ENCODE results near the gene WDR59.
A peak's percentile ranks its signal among the peaks of the same experiment; 100 is the strongest.
"Not testable (repeated sequence)": the region's sequence is repeated elsewhere in the genome, so short reads cannot be mapped to it uniquely, and the experiment has no call there.

Gene WDR59, protein sequence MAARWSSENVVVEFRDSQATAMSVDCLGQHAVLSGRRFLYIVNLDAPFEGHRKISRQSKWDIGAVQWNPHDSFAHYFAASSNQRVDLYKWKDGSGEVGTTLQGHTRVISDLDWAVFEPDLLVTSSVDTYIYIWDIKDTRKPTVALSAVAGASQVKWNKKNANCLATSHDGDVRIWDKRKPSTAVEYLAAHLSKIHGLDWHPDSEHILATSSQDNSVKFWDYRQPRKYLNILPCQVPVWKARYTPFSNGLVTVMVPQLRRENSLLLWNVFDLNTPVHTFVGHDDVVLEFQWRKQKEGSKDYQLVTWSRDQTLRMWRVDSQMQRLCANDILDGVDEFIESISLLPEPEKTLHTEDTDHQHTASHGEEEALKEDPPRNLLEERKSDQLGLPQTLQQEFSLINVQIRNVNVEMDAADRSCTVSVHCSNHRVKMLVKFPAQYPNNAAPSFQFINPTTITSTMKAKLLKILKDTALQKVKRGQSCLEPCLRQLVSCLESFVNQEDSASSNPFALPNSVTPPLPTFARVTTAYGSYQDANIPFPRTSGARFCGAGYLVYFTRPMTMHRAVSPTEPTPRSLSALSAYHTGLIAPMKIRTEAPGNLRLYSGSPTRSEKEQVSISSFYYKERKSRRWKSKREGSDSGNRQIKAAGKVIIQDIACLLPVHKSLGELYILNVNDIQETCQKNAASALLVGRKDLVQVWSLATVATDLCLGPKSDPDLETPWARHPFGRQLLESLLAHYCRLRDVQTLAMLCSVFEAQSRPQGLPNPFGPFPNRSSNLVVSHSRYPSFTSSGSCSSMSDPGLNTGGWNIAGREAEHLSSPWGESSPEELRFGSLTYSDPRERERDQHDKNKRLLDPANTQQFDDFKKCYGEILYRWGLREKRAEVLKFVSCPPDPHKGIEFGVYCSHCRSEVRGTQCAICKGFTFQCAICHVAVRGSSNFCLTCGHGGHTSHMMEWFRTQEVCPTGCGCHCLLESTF

DNA sequence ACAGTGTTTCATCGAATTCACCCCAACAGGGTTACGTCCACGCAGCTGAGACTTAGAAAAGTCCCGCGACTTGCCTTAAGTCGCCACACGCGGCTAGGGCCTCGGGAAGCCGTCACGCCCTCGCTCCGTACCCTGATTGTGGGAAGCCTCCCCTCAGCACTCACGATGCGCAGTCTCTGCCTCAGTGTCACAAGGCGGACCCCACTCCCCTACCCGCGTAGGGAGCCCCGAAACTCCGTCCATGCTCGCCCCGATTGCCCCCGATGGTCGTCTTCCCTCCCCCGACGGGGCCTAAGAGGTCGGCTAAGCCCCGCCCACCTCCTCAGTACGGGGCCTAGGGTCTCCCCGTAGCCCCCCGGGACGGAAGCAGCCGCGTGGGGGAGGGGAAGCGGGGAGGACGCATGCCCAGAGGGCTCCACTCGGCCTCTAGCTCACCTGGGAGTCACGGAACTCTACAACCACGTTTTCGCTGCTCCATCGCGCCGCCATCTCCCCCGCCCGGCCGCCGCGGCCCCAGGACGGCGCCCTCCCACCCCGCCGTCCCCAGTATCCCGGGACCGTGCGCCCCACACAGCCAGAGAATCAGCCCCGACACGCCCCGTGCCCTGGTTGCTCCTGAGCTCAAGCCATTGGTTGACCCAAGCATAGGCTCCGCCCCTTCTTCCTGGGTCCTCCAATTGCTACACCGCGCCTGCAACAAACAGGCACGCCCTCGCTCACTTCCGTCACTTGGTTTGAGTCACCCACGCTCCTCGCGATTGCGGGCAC is at the start of gene WDR59:
TSS of gene WDR59 (minus strand) at position 595 of the 768 bp plus-strand sequence. CDS start at position 489, 106 bp downstream.
- DNase-seq = peak; percentile 99

DNA sequence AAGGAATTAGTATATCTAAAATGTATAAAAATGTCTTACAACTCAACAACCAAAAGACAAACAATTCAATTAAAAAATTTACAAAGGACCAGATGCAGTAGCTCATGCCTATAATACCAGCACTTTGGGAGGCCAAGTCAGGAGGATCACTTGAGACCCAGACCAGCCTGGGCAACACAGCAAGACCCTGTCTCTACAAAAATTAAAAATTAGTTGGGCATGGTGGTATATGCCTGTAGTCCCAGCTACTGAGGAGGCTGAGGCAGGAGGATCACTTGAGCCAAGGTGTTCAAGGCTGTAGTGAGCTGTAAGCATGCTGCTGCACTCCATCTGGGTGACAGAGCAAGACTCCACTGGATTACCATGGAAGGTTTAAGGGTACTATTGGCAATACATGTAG is 47.7 kb upstream of the WDR59 start:
- DNase-seq = no peak

DNA sequence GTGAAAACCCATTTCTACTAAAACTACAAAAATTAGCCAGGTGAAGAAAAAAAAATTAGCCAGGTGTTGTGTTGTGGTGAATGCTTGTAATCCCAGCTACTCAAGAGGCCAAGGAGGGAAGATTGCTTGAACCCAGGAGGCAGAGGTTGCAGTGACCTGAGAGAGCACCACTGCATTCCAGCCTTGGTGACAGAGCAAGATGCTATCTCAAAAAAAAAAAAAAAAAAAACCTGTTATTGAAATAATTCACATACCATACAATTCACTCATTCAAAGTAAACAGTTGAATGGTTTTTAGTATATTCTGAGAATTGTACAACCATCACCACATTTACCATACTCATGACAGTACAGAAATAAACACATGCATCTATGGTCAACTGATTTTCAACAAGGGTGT is 44.9 kb upstream of the WDR59 start:
- no peak for DNase-seq

DNA sequence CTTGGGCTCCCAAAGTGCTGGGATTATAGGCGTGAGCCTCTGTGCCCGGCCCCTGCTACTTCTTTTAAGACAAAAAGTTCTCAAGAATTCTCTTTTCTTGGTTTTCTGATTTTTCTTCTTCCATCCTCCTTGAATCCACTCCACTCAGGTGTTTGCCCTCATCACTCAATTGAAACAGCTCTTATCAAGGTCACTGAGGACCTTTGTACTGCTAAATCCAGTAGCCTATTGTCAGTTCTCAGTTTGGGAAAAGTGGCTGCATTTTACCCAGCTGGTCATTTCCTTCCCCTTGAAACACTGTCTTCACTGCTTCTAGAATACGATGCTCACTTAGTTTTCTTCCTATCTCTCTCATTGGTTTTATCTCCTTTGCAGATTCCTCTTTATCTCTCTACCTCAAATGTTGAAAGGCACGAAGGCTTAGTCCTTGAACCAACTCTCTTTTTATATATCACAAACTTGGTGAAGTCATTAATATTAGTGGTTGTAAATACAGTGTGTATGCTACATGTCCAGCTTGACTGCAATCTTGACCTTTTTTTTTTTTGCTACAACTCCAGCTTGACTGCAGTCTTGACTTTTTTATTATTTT is 43.7 kb upstream of the WDR59 start:
- DNase-seq = no peak

DNA sequence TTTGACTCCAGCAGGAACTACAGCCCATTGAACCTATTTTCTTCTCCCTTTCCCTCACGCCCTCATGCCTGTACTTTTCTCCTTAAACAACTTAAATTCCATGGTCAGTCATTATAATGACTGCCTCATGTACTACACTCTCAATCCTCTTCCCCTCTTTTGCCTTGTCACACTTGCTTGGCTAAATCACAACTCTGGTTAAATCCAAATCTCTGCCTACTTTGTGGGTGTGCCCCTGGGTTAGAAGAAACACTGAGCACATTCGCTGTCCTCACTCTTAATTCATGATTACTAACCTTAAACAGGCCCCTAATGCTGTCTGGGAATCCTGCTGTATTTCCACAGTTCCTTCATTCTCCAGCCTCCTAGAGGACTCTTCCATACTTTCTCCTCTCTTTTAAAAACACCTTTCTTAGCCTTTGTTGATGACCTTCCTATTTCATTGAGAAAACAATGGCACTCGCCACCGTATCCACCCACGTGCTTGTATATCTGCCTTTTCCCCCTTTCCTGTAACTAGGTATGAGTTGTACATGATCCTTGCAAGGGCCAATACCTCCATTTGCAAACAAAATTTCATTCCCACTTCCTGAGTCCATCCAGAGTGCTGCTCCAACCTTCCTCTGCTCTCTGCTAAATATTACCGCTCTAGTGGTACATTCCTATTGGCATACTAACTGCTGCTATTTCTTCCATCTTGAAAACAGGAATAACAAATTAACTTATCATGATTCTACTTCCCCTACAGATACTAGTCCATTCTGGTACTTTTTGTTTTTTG is 42.8 kb upstream of the WDR59 start:
- DNase-seq = no peak

DNA sequence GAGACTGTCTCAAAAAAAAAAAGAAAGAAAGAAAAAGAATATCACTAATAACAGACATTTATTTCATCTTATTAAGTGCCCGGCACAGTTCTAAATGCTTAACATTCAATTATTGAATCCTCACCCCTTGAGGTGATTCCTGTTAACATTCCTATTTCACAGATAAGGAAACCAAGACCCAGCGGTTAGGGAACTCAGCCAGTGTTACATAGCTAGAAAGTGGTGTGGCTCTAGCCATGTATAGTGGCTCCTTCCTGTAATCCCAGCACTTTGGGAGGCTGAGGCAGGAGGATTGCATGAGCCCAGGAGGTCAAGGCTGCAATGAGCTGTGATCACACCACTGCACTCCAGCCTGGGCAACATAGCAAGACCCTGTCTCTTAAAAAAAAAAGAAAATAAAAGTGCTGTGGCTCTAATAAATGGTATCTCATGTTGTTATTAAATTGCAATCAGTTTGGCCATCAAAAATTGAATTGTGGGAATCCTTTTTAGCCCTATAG is 42.0 kb upstream of the WDR59 start:
- DNase-seq = no peak

DNA sequence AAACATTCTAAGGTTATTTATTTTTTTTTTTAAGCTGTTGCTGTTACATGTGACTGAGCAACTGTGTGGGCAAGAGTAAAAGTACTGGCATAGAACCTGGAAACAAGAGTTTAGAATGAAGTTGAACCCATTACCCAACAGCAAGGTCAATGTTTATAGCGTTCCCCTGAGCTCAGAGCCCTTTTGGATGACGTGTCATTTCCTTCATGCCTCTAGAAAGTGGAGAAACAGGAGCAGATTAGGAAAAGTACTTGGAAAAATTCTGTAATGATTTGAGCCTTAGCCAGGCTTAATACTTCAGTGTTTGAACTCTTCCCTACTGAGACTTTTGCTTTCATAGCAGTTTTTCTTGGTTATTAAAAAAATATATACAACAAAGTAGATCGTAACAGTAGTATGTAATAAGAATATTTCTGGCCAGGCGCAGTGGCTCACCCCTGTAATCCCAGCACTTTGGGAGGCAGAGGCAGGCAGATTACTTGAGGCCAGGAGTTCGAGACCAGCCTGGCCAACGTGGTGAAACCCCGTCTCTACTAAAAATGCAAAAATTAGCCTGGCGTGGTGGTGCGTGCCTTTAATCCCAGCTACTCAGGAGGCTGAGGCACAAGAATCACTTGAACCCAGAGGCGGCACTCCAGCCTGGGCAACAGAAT is 41.4 kb upstream of the WDR59 start:
- DNase-seq = not testable (repeated sequence)

DNA sequence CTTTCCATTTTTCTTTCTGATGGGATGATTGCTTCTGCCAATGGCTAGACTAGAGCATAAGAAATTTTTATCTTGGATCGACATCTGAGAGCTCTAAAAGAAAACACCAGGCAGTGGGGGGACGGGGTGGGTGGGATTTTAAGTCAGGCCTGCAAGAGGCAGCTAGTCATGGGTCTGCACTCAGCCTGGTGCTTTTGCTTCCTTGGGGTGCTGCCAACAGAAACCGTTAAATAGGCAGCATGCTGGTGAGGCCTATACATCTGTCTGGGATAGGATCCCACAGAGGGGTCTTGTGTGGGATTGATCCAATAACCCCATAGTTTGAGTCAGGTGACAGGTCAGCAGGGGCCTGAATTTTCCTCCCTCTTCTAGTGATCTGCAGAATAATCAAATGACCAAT is 40.8 kb upstream of the WDR59 start:
- DNase-seq = no peak

DNA sequence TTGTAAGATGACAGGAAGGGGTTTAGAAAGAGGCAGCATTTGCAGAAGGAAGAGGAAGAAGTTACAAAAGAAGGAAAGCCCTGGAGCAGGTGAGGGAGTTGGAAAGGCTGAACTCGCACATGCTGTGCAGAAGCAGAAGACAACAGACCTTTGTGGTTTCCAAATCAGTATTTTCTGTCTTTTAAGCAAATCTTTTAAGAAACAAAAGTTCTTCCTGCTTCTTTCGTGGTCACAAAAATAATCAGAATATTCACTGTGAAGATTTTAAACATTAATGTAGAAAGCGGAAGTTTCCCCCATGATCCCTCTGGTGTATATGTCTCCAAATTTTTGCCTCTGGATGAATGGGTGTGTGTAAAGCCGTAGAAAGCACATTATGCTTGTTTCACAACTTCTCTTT is 39.7 kb upstream of the WDR59 start:
- no peak for DNase-seq

DNA sequence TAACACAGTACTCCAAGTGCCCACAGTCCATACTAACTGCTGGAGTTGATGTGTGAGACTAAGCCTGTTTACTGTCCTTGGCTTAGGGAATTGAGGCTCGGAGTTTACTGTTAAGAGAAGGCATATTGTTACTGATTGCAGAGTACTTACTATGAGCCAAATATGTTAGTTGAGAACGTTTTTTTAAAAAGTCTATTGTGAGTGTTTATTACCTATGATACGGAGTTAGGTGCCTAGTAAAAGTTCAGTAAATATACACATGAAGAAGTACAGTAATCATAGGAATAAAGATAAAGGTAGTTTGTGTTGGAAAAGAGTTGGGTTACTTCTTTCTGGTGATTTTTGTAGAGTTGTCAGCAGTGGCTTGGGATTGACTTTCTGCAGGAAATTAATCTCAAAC is 39.3 kb upstream of the WDR59 start:
- DNase-seq = no peak

DNA sequence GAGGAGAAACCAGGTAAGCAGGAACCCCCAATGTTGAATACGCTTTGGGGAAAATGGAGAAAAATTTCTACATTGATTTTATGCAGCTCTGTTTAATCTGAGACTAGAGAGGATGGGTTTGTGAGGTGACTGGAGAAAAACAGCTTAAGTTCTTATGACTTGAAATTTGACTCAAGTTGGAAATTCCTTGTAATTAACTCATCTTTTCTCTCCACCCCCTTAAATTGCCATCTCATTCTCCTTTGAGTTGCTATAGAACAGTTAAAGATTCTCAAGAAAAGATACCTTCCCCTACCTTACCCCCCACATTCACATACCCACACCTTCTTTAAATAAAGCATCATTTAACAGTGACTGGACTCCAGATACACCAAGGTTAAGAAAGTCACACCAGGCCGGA is 38.1 kb upstream of the WDR59 start:
- no peak for DNase-seq

DNA sequence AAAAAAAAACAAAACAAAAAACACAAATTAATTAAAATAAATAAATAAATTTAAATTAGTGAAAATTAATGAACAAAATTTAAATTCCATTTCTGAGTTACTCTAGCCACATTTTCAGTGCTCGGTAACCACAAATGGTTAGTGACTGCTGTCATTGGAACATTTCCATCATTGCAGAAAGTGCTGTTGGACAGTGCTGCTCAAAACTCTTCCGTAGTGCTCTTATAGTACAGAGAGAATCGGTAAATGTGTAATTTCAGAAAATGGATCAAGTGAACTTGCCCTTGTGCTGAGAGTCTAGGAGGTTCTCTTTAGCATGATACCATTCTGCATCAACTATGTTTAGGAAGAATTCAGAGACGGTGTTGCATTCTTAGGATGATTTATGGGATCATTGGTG is 37.6 kb upstream of the WDR59 start:
- no peak for DNase-seq

DNA sequence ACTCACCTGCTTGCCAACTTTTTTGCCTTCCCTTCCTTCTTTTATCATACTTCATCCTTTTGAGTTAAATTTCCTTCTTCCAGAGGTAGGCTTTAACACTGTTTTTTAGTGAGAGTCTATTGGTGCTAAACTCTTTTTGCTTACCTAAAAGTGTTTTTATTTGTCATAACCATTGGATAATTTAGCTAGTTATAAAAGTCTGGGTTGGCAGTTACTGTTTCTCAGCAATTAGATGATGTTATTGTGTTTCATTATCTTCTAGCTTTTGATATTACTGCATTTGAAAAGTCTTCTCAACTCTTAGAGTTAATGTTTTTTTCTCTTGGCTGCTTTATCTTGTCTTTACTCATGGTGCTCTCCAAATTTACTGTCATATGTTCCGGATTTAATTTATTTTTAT is 36.5 kb upstream of the WDR59 start:
- DNase-seq = no peak

DNA sequence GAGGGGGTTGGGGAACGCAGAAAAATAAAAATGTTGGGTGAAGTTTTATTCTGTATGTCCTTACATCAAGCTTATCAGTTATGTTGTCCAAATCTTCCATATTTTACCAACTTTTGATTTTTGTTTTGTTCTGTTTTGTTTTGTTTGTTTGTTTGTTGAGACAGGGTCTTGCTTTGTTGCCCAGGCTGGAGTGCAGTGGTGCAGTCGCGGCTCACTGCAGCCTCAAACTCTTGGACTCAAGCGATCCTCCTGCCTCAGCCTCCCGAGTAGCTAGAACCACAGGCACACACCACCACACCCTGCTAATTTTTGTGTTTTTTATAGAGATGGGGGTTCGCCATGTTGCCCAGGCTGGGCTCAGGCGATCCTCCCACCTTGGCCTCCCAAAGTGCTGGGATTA is 34.7 kb upstream of the WDR59 start:
- DNase-seq = no peak

DNA sequence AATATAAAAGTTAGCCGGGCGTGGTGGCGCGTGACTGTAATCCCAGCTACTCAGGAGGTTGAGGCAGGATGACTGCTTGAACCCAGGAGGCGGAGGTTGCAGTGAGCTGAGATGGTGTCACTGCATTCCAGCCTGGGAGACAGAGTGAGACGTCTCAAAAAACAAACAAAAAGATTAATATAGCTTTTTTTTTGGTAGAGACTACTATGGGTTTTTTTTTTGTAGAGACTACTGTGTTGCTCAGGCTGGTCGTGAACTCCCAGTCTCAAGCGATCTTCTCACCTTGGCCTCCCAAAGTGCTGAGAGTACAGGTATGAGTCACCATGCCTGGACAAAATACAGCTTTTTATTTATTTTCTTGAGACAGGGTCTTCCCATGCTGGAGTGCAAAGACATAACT is 34.1 kb upstream of the WDR59 start:
- no peak for DNase-seq

DNA sequence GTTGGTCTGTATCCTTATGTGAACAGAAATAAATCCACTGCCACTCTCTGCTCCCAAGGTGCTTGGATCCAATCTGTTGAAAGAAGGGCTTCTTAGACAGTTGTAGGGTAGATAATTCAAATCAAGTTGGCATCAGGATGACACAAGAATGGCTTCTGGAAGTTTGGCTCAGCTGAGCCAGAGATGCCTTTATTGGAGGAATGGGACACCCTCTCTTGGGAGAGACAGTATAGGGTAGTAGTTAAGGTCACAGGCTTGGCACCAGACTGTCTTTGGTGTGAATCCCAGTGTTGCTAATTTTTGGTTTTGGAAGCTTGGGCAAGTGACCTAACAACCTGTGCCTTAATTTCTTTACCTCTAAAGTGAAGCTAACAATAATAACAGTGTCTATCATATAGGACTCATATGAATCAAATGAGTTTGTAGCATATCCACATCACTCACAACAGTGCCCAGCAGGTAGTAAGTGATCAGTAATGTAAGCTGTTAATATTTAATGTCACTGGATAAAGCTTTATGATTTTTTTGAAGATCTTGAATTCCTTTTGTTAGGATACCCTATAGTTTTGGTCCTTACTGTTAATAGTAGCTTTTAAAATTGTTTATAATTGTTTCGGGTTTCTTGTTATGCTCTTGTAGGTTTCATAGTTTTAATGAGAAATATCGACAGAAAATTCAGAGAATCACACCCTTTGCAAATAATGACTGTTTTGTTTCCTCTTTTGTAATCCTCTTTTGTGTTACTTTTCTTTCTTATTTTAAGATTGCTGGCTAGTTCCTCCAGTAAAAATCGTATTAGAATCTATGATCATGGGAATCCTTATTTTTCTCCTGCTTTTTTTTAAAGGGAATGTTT is 33.0 kb upstream of the WDR59 start:
- no peak for DNase-seq

DNA sequence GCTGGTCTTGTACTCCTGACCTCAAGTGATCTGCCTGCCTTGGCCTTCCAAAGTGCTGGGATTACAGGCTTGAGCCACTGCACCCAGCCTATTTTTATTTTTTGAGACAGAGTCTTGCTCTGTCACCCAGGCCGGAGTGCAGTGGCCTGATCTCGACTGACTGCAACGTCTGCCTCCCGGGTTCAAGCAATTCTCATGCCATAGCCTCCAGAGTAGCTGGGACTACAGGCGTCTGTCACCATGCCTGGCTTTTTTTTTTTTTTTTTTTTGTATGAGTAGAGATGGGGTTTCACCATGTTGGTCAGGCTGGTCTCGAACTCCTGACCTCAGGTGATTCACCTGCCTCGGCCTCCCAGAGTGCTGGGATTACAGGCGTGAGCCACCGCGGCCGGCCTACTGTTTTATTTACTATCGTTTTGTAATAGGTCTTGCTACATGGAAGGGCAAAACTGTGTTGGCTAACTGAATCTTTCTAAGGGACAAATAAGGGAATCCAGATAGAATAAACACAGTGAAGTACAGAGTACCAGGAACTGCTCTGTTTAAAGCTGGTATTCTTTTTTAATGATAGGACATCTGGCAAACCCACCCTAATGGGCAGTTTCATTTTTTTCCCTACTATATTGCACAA is 31.6 kb upstream of the WDR59 start:
- DNase-seq = not testable (repeated sequence)

DNA sequence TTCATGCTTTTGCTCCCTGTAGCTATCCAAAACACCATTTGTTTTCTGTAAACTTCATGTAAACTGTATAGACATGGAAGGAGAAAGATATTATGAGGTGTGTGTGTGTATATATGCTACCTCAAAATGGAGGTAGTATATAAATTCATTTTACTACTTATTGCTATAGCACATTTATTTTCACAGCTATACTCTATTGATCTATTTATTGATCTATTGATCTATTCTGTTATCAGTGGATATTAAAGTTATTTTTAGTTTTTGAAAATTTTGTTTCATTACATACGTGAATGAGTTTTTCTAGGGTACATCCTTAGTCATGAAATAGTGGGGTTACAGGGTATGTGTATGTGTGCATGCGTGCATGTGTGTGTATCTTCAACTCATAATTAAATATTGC is 29.4 kb upstream of the WDR59 start:
- DNase-seq = no peak

DNA sequence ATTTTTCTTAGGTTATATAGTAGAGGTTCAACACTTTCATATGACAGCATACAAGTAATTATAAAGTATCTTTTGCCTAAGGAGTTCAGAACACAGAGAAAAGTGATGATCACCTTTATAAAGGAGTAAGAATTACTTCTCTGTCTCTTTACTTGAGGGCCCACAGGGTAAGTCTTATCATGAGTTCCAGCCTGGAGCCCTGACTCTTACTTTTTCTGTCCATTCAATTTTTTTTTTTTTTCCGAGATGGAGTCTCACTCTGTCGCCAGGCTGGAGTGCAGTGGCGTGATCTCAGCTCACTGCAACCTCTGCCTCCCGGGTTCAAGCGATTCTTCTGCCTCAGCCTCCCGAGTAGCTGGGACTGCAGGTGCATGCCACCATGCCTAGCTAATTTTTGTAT is 28.2 kb upstream of the WDR59 start:
- DNase-seq = not testable (repeated sequence)

Measured in amniotic stem cell (primary cell).